Thymus (tissue), 11 donors: Measurements from ENCODE around the gene ALG14. TPM values are rescaled to one million over a fixed set of nuclear protein-coding genes. Genes with fewer than 3 reads are reported as not detected.

ENCODE experiments used
- DNase-seq, 9 donors: peaks; one replicate each; pipeline ENCODE4 v3.0.0-alpha.2; 2013; ENCODE audit warnings: low spot score in 9 of 9, low read depth in 6 of 9, missing footprints in 1 of 9
- H3K27ac ChIP-seq, 2 donors: one replicate each; pipeline ENCODE4 v1.5.1; 2013; ENCODE audit warnings: control low read depth in 1 of 2, low read depth in 1 of 2, low read length in 1 of 2, mild to moderate bottlenecking in 1 of 2, moderate library complexity in 1 of 2
- H3K27me3 ChIP-seq, 2 donors: one replicate each; pipeline ENCODE4 v1.5.1; 2013; ENCODE audit warnings: low read length in 1 of 2; ENCODE audit not compliant: control insufficient read depth in 2 of 2, insufficient read depth in 1 of 2
- H3K36me3 ChIP-seq, 2 donors: one replicate each; pipeline ENCODE4 v1.5.1; 2013; ENCODE audit warnings: low read length in 1 of 2, mild to moderate bottlenecking in 1 of 2, moderate library complexity in 1 of 2; ENCODE audit not compliant: control insufficient read depth in 2 of 2, insufficient read depth in 2 of 2
- H3K4me1 ChIP-seq, 2 donors: one replicate each; pipeline ENCODE4 v1.5.1; 2013; ENCODE audit warnings: low read length in 2 of 2; ENCODE audit not compliant: control insufficient read depth in 2 of 2, insufficient read depth in 2 of 2
- H3K4me3 ChIP-seq, 2 donors: one replicate each; pipeline ENCODE4 v1.5.1; 2013; ENCODE audit warnings: low read length in 2 of 2, control low read depth in 1 of 2, mild to moderate bottlenecking in 1 of 2
- H3K9me3 ChIP-seq, 2 donors: one replicate each; pipeline ENCODE4 v1.5.1; 2013; ENCODE audit warnings: low read length in 1 of 2, mild to moderate bottlenecking in 1 of 2; ENCODE audit not compliant: control insufficient read depth in 2 of 2, insufficient read depth in 1 of 2
- WGBS: extraction: QIAGEN DNeasy Blood & Tissue Kit; methylation state at CpG from one replicate; pipeline ENCODE4 v1.1.7; 2013; 5-methylcytosine and 5-hydroxymethylcytosine counted together
- polyA plus RNA-seq: library from polyadenylated mRNA; stranded (reverse); fragments of 200-250 nt; gene quantifications from one replicate; pipeline ENCODE4 v1.2.3, GENCODE V29; 2013
- total RNA-seq: library from RNA; stranded (reverse); fragments of 120-200 nt; gene quantifications from one replicate; pipeline ENCODE4 v1.2.4, GENCODE V29; 2013
- donor health status: healthy.

ALG14 gene
- total and polyA plus RNA-seq, 2 donors, result 1.3 to 4.3 TPM

DNA sequence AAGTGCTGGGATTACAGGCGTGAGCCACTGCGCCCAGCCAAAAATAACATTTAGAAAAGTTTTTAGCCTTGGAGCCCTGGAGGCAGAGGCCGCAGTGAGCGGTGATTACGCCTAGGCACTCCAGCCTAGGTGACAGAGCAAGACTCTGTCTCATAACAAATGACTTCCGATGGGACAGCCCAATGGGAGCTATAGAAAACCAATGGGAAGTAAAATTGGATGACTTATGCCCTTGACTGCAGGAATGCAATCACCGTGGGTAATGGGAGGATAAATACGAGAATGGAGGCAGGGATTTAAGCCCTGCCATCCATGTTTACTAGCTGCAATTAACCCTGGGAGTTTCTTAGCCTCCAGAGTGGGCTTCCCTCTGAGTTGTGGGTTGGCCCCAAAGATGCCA lies 108.9 kb downstream of the ALG14 start:
- Histone ChIP-seq H3K36me3 (no peaks in the 10 kb centered on the region), H3K4me1 (peaks cover 0 to 16% of the 10 kb centered on the region in 2 donors), H3K27me3 (no peaks in the 10 kb centered on the region), H3K27ac (no peak overlapping the region), H3K4me3 (no peak overlapping the region), H3K9me3 (no peaks in the 10 kb centered on the region)
- DNase-seq, result no peak
- 85% methylated on average over 8 of the region's 8 CpGs for WGBS

DNA sequence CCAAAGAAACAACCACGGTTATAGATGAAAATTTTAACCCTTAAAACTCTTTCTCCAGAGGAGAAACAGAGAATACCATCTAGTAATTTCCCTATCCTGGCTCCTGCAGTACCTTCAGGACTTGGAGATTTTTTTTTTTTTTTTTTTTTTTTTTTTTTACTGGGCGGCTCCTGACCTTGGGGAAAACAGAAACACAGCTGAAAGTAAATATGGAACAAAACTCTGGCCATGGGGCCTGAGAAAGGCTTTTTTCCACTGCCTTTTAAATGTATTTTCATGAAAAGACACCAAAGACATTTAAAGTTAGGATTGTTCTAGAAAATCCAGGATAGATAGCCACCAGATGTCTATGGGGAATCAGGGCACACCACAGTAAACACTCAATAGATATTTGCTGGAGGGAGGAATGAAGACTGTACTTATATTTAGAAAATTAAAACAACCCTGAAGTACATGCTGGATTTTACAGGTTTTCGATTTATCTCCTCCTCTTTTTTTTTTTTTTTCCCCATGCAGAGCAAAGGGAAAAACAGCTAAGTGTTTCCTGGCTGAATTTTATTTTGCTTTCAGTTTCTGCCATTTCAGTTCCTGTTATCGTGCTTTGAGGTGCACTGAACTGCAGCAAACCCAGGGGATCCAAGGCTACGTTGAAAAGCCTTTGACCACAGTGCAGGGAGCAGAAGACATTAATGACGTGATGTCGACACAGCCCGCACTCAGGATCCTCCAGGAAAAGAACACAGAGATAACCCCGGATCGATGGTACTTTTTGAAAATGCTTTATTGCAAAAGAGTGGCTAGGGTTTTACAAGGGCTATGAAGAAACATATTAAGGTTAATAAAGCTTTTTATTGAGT lies 110.1 kb downstream of the ALG14 start:
- peak overlapping the region; percentile 35 to 42 for H3K4me3 ChIP-seq
- H3K36me3 ChIP-seq, result no peaks in the 10 kb centered on the region
- H3K9me3 ChIP-seq, result no peaks in the 10 kb centered on the region
- no peaks in the 10 kb centered on the region for H3K27me3 ChIP-seq
- peak overlapping the region; percentile 74 to 79 for H3K27ac ChIP-seq
- peaks cover 0 to 16% of the 10 kb centered on the region in 2 donors for H3K4me1 ChIP-seq
- WGBS, result 20% methylated on average over 10 of the region's 10 CpGs
- peak; percentile 18 to 79 (median 42) for DNase-seq

GRCh38 chr1:94961988-94962387 lies 110.8 kb downstream of the ALG14 start:
- WGBS, result over 99% methylated on average over 3 of the region's 3 CpGs
- Histone ChIP-seq H3K4me3 (peak overlapping the region in 1 of 2 donors; percentile 35), H3K4me1 (peaks cover 0 to 16% of the 10 kb centered on the region in 2 donors), H3K9me3 (no peaks in the 10 kb centered on the region), H3K27ac (peak overlapping the region in 1 of 2 donors; percentile 79), H3K27me3 (no peaks in the 10 kb centered on the region), H3K36me3 (no peaks in the 10 kb centered on the region)
- no peak for DNase-seq

DNA sequence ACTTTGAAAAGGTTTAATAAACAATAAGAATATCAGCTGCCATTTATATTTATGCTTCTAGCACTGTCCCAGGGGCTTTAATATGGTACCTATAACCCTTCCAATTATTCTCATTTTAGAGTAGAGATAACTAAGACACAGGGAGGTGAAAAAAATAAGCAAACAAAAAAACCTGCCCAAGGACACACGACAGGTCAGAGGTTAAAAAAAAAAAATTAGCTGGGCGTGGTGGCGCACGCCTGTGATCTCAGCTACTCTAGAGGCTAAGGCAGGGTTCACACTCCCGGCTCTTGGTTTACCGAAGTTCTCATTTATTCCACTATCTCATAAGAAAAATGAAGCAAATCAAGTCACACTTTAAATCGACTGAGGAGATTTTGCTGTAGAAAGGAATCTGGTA lies 111.2 kb downstream of the ALG14 start:
- no peak for DNase-seq
- H3K27ac ChIP-seq, result no peak overlapping the region
- H3K9me3 ChIP-seq, result no peaks in the 10 kb centered on the region
- peaks cover 0 to 16% of the 10 kb centered on the region in 2 donors for H3K4me1 ChIP-seq
- H3K27me3 ChIP-seq, result no peaks in the 10 kb centered on the region
- H3K36me3 ChIP-seq, result no peaks in the 10 kb centered on the region
- H3K4me3 ChIP-seq, result no peak overlapping the region
- 99% methylated on average over 7 of the region's 7 CpGs for whole genome bisulfite sequencing

- no peak overlapping the region for H3K27ac ChIP-seq
- H3K4me1 ChIP-seq, result peaks cover 0 to 17% of the 10 kb centered on the region in 2 donors
- DNase-seq, result no peak
- no peaks in the 10 kb centered on the region for H3K27me3 ChIP-seq
- WGBS, result 100% methylated on average over 1 of the region's 1 CpG
- no peak overlapping the region for H3K4me3 ChIP-seq
- no peaks in the 10 kb centered on the region for H3K36me3 ChIP-seq
- no peaks in the 10 kb centered on the region for H3K9me3 ChIP-seq
Measured at GRCh38 chr1:94958081-94958480, 114.7 kb downstream of the ALG14 start.

DNA sequence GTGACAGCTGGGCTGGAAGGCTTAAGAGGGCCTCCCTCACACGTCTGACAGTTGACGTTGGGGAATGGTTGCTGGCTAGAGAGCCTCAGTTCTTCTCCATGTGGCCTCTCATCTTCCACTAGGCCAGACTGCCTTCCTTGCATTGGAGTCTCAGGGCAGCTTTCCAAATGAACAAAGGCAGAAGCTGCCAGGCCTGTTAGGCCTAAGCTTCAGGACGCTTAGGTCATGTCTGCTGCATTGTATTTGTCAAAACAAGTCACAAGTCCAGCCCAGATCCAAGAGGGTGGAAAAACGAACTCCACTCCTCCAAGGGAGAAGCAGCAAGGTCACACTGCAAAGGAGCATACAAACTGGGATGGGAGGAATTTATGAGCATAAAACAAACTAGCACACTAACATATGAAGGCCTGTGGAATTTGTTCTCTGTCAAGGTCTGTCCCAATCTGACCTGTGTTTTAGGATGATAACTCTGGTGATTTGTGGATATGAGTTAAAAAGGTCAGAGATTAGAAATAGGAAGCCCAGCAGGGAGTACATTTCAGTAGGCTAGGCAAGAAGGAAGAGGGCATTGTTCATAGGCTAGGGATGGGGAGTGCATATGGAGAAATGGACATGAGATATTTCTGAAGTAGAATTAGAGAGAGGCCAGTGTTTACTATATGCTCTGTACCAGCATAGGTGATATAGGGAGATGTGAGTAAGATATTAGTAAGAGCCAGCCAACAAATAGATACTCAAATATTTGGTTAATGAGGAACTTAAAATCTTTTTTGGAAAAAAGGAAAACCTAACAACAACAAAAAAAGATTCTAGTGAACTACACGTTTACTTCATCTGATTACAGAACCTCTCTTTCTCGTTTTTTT lies 116.8 kb downstream of the ALG14 start:
- WGBS, result 93% methylated on average over 6 of the region's 6 CpGs
- DNase-seq, result no peak

DNA sequence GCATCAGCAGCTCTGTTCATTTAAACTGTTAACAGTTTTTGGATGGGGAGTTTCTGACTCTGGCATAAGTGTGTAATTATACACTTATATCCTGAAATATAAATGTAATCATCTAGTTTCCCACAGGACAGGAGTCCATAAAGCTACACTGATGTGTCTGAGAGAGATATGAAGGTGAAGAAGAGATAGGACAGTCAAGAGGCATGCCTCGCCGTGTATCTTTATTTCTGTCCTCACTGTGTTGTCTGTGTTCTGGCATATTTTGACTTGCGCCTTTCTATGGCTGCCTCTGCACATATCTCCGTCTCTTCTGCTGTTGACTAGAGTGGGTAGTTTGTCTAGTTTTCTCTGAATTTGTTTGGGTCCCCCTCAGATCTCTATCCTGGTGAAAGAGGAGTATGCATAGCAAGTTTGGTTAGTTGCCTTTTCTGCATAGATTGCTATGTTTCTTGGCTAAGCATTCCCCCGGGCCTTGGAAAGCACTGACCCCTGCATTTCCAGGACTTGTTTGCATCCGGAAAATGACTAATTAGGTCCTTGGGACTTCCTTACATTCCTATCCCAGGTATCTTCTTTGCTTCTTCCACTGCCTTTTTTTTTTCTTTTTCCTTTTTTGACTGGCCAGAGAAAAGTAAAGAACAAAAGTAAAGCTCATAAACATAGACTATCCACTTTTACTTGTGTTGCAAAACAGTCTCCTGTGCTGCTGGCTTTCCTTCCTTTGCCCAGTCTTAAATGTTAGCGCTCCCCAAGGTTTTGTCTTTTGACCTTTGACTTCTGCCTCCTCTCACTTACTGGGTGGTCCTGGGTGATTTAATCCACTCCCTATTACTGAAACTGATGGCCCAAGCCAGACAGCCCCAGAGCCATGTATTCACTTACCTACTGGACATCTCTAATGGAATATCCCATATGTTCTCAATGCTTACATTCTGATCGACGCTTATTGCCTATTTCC lies 118.2 kb downstream of the ALG14 start:
- Histone ChIP-seq H3K36me3 (no peaks in the 10 kb centered on the region), H3K27me3 (no peaks in the 10 kb centered on the region), H3K4me1 (peaks cover 0 to 13% of the 10 kb centered on the region in 2 donors), H3K27ac (peak overlapping the region in 1 of 2 donors; percentile 13), H3K9me3 (no peaks in the 10 kb centered on the region), H3K4me3 (no peak overlapping the region)
- WGBS, result 96% methylated on average over 9 of the region's 9 CpGs
- DNase-seq, result no peak

More for the DNA sequence above, 116.8 kb downstream of the ALG14 start:
- Histone ChIP-seq H3K27ac (no peak overlapping the region), H3K36me3 (no peaks in the 10 kb centered on the region), H3K9me3 (no peaks in the 10 kb centered on the region), H3K27me3 (no peaks in the 10 kb centered on the region), H3K4me1 (peaks cover 0 to 8% of the 10 kb centered on the region in 2 donors), H3K4me3 (no peak overlapping the region)

DNA sequence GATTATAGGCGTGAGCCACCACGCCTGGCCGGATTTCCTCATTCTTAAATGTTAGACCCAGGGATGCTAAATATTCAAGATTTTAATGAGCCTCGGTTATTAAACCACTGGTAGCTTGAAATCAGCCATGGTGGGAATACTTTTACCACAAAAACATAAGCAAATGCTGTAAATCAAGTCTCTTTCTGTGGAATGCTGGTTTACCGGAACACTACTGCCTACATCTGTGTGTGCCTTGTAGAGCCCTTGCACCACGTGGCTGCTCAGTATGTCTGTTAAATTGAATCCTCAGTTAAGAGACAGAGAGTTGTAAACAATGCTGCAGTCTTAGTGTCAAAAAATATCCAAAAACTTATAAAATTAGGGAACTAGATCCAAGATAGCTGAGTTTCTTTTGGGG lies 119.0 kb downstream of the ALG14 start:
- WGBS, result 96% methylated on average over 6 of the region's 6 CpGs
- Histone ChIP-seq H3K4me1 (peaks cover 0 to 13% of the 10 kb centered on the region in 2 donors), H3K9me3 (no peaks in the 10 kb centered on the region), H3K4me3 (no peak overlapping the region), H3K27ac (no peak overlapping the region), H3K27me3 (no peaks in the 10 kb centered on the region), H3K36me3 (no peaks in the 10 kb centered on the region)
- DNase-seq, result no peak
